Upper lobe of right lung (tissue), 1 donor: ENCODE results near the gene FBF1. TPM values are rescaled to one million over a fixed set of nuclear protein-coding genes. Genes with fewer than 3 reads are reported as not detected.

Source experiments
- ATAC-seq: fragments of 200-7000 bp; cut with Tn5 transposase; one replicate; pipeline ENCODE4 v1.9.1; 2020; ENCODE audit warnings: mild to moderate bottlenecking, moderate library complexity
- DNase-seq: peaks from one replicate; pipeline ENCODE4 v3.0.0-alpha.2; 2020
- H3K27ac ChIP-seq: fragments of 200-600 bp; one replicate; pipeline ENCODE4 v1.8.0; 2022
- H3K27me3 ChIP-seq: fragments of 200-600 bp; one replicate; pipeline ENCODE4 v1.8.0; 2022; ENCODE audit warnings: mild to moderate bottlenecking
- H3K36me3 ChIP-seq: fragments of 200-600 bp; one replicate; pipeline ENCODE4 v1.8.0; 2022
- H3K4me1 ChIP-seq: fragments of 200-600 bp; one replicate; pipeline ENCODE4 v1.8.0; 2022
- H3K4me3 ChIP-seq: fragments of 200-600 bp; one replicate; pipeline ENCODE4 v1.8.0; 2022; ENCODE audit warnings: mild to moderate bottlenecking
- H3K9me3 ChIP-seq: fragments of 200-600 bp; one replicate; pipeline ENCODE4 v1.8.0; 2022
- CTCF ChIP-seq: fragments of 200-600 bp; IDR thresholded peaks from one replicate; pipeline ENCODE4 v1.8.0; 2022; ENCODE audit warnings: antibody characterized with exemption
- intact Hi-C: fragments of 100-400 bp; cut with DNase I; formaldehyde crosslinking; loops from one replicate; pipeline ENCODE4 v1.11.0; 2022
- total RNA-seq: library from RNA; stranded (reverse); fragmentation: NEBNext Ultra II Directional; extraction: Animal tissue kit (Norgen Biotek cat#: 25700); gene quantifications from one replicate; pipeline ENCODE4 v1.2.1, GENCODE V29; 2021
- donor health status: DM: no; HTN: yes; CAD: no; lungs with severe emphysema.

FBF1 gene
- total RNA-seq, 1 donor from 2014 or later, result 11.3 TPM

- H3K27me3 ChIP-seq, result no peaks in the 10 kb centered on the region
- DNase-seq (peak; percentile 77), ATAC-seq (peak; percentile 1)
- intact Hi-C loops, result no loop called here
- H3K4me1 ChIP-seq, result peaks cover 51% of the 10 kb centered on the region
- H3K36me3 ChIP-seq, result peaks cover 22% of the 10 kb centered on the region
- H3K9me3 ChIP-seq, result no peaks in the 10 kb centered on the region
- no peak for TF ChIP-seq CTCF
- H3K27ac ChIP-seq, result peak overlapping the region; percentile 91
- peak overlapping the region; percentile 70 for H3K4me3 ChIP-seq
Measured at GRCh38 chr17:75876190-75876937, 64.5 kb downstream of the FBF1 start.

- TF ChIP-seq CTCF, result no peak
- Histone ChIP-seq H3K9me3 (no peaks in the 10 kb centered on the region), H3K27me3 (no peaks in the 10 kb centered on the region), H3K4me1 (peaks cover 51% of the 10 kb centered on the region), H3K4me3 (peak overlapping the region; percentile 70), H3K27ac (peak overlapping the region; percentile 91), H3K36me3 (peaks cover 22% of the 10 kb centered on the region)
- DNase-seq (no peak), ATAC-seq (peak; percentile 39)
- intact Hi-C loops, result no loop called here
Measured at GRCh38 chr17:75875940-75876189, 65.0 kb downstream of the FBF1 start.

GRCh38 chr17:75875182-75875939 lies 65.5 kb downstream of the FBF1 start:
- H3K27ac ChIP-seq, result peak overlapping the region; percentile 91
- H3K4me1 ChIP-seq, result peaks cover 51% of the 10 kb centered on the region
- TF ChIP-seq CTCF, result no peak
- ATAC-seq (no peak), DNase-seq (no peak)
- peaks cover 22% of the 10 kb centered on the region for H3K36me3 ChIP-seq
- H3K9me3 ChIP-seq, result no peaks in the 10 kb centered on the region
- H3K4me3 ChIP-seq, result peak overlapping the region; percentile 70
- H3K27me3 ChIP-seq, result no peaks in the 10 kb centered on the region
- intact Hi-C loops, result no loop called here

GRCh38 chr17:75874323-75875181 lies 66.3 kb downstream of the FBF1 start:
- no peak for DNase-seq
- no peak for TF ChIP-seq CTCF
- peaks cover 54% of the 10 kb centered on the region for H3K4me1 ChIP-seq
- H3K27me3 ChIP-seq, result no peaks in the 10 kb centered on the region
- no peaks in the 10 kb centered on the region for H3K9me3 ChIP-seq
- H3K36me3 ChIP-seq, result peaks cover 22% of the 10 kb centered on the region
- no peak for ATAC-seq
- no peak overlapping the region for H3K4me3 ChIP-seq
- H3K27ac ChIP-seq, result peak overlapping the region; percentile 91
- intact Hi-C loops, result no loop called here

GRCh38 chr17:75873587-75874322 lies 67.1 kb downstream of the FBF1 start:
- DNase-seq (no peak), ATAC-seq (no peak)
- H3K27me3 ChIP-seq, result no peaks in the 10 kb centered on the region
- no peaks in the 10 kb centered on the region for H3K9me3 ChIP-seq
- intact Hi-C loops, result no loop called here
- no peak for TF ChIP-seq CTCF
- peaks cover 22% of the 10 kb centered on the region for H3K36me3 ChIP-seq
- H3K4me1 ChIP-seq, result peaks cover 57% of the 10 kb centered on the region
- H3K27ac ChIP-seq, result peak overlapping the region; percentile 92
- H3K4me3 ChIP-seq, result no peak overlapping the region
